GM21717 (cell line): ENCODE data around the gene CYP2C9.
A peak's percentile ranks its signal among the peaks of the same experiment; 100 is the strongest.
"Not testable (repeated sequence)": the region's sequence is repeated elsewhere in the genome, so short reads cannot be mapped to it uniquely, and the experiment has no call there.

Experiments used
- ATAC-seq: cut with Tn5 transposase; IDR thresholded peaks from one replicate; pipeline ENCODE4 v1.9.1; 2021; ENCODE audit warnings: mild to moderate bottlenecking, moderate library complexity; ENCODE audit not compliant: unreplicated experiment

CYP2C9 gene

DNA sequence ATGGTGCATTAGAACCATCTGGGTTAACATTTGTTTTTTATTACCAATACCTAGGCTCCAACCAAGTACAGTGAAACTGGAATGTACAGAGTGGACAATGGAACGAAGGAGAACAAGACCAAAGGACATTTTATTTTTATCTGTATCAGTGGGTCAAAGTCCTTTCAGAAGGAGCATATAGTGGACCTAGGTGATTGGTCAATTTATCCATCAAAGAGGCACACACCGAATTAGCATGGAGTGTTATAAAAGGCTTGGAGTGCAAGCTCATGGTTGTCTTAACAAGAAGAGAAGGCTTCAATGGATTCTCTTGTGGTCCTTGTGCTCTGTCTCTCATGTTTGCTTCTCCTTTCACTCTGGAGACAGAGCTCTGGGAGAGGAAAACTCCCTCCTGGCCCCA lies at the start of gene CYP2C9:
Gene CYP2C9 (plus strand): TSS at position 276 of the 400 bp plus-strand sequence. CDS start 25 bp downstream, at position 301.
- no peak for ATAC-seq

DNA sequence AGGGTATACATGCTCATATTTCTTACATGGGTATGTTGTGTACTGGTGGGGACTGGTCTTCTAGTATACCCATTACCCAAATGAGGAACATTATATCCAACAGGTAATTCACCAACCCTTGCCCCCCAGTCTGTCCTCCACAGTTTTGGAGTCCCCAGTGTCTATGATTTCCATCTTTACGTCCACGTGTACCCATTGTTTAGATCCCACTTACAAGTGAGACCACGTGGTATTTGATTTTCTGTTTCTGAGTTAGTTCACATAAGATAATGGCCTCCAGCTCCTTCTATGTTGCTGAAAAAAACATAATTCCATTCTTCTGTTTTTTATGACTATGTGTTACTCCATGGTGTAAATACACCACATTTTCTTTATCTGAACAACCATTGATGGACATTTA lies 49.3 kb upstream of the CYP2C9 start:
- ATAC-seq, result no peak

DNA sequence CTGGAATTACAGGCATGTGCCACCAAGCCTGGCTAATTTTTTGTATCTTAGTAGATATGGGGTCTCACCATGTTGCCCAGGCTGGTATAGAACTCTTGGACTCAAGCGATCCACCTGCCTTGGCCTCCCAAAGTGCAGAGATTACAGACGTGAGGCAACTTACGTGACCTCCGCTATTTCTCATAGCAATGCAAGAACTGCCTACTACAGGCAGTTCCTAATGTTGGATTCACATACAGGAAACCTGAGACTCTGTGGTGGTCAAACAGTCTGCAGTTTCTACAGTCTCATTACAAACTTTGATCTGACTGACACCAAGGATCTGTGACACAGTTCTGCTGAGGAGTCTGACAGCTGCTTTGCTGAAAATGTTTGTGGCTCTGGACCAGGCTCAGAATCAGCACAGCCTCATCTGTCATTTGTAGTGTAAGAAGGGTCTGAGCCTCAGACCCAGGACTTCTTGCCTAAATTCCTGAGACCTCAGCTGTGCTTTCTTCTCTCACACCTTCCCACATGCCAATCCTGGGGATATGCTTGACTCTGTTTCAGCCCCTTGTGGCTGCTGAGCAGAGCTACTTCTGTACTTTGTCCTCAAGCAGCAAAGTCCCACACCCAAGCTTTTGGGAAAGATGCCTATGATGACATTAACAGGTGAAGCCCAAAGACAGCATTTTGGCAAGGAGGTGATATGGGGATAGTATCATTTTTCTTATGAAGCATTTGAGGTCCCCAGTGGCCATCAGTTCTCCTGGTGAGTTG lies 48.0 kb upstream of the CYP2C9 start:
- ATAC-seq, result no peak

DNA sequence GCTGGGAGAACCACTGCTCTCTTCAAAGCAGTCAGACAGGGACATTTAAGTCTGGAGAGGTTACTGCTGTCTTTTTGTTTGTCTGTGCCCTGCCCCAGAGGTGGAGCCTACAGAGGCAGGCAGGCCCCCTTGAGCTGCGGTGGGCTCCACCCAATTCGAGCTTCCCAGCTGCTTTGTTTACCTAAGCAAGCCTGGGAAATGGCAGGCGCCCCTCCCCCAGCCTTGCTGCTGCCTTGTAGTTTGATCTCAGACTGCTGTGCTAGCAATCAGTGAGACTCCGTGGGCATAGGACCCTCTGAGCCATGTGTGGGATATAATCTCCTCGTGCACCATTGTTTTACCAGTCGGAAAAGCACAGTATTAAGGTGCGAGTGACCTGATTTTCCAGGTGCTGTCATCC lies 40.0 kb upstream of the CYP2C9 start:
- not testable (repeated sequence) for ATAC-seq

DNA sequence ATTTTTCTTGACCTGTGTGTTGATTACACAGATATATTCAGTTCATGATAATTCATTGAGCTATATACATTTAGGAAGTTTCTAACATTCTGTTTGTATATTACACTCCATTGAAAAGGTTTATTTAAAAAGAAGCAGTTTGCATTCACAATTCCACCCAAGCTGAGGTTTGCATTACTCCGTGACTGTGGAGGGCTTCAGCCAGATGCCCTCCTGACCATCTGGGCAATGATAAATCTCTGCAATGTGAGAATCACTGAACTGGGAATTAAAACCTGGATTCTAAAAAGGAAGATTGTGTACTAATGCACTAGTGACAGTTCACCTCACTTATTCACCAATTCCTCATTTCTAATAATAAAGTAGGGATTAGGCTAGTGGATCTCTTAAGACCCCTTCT lies 36.4 kb upstream of the CYP2C9 start:
- no peak for ATAC-seq

DNA sequence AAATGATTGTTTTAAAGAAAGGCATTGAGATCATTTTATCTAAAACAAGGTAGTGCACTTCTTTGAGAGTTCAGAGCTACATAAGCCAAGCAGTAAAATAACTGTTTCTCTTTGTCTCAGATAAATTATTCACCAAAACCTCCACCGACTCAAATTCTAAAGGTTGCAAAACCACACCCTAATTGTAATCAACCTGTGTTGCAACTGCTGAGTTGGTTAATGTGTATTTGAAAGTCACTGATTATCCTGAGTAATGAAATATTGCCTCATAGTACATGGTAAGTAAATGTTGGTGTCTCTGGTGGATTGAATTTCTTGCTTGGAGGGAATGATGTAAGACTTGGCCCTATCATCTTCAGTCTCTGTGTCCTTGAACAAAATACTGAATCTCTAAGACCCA lies 35.9 kb upstream of the CYP2C9 start:
- no peak for ATAC-seq

DNA sequence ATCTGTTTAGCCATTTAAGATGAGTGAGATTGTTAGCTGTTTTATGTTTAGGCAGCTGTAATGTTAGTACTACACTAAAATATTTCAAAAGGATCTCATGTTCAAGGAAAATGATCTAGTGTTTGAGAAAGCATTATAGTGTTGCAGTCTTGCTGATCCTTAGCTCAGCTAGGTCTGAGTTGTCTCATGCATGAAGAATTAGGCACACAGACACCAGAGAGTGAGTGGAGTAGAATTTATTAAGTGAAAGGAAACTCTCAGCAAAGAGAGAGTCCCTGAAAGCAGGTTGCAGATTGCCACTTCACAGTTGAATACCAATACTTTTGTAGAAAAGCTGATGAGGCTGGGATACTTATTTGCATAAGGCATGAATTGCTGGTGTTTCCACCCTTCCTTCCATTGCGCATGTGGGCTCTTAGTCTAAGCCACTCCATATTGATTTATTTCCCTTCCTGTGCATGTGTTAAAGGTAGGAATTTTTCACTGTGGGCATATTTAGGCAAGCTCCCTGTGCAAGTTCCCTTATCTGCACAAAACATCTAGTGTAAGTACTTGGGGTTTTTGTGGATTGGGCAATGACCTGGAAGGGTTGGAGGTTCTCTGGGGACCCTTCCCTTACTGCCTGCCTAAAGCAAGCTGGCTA lies 33.8 kb upstream of the CYP2C9 start:
- not testable (repeated sequence) for ATAC-seq

DNA sequence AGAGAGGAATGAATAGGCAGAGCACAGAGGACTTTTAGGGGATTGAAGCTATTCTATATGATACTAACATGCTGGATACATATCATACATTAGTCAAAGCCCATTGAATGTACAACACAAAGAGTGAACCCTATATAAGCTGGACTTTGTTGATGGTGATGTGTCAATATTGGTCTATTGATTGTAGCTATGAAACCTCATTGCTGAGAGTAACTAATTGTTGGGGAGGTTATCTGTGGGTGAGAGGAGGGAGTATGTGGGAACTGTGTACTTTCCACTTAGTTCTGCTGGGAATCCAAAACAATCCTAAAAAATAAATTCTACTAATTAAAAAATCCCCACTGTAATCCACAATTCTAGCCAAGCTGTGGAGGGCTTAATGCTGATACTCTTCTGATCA lies 22.0 kb upstream of the CYP2C9 start:
- ATAC-seq, result no peak

DNA sequence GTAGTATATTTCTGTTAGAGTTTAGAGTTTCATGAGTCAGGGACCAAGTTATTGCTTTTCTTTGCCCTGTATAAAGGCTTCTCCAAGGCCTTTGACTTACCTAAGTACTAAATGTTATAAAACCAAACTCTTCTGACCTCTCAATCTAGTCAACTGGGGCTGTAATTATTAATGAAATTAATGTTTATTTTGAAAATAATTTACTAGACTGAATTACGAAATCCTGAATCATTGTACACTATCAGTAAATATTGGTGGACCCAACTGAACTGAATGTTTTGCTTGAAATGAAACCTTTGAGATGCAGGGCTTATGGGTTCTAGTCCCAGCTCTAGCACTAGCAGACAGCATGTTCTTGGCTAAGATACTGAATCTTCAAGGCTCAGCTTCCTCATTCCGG lies 1.7 kb upstream of the CYP2C9 start:
- ATAC-seq, result no peak

DNA sequence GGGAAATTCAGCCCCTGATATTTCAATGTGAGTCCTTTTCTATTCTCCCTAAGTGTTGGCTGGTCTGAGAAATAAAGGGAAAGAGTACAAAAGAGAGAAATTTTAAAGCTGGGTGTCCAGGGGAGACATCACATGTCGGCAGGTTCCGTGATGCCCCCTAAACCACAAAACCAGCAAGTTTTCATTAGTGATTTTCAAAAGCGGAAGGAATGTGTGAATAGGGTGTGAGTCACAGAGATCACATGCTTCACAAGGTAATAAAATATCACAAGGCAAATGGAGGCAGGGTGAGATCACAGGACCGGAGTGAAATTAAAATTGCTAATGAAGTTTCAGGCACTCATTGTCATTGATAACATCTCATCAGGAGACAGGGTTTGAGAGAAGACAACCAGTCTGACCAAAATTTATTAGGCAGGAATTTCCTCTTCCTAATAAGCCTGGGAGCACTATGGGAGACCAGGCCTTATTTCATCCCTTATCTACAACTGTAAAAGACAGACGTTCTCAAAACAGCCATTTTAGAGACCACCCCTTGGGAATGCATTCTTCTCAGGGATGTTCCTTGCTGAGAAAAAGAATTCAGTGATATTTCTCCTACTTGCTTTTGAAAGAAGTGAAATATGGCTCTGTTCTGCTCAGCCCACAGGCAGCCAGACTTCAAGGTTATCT lies 5.1 kb downstream of the CYP2C9 start:
- not testable (repeated sequence) for ATAC-seq

DNA sequence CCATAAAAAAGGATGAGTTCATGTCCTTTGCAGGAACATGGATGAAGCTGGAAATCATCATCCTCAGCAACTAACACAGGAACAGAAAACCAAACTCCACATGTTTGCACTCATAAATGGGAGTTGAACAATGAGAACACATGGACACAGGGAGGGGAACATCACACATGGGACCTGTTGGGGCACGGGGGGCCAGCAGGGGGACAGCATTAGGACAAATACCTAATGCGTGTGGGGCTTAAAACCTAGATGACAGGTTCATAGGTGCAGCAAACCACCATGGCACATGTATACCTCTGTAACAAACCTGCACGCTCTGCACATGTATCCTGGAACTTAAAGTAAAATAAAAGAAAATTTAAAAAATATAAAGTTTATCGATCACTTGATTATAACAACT lies 7.7 kb downstream of the CYP2C9 start:
- not testable (repeated sequence) for ATAC-seq

DNA sequence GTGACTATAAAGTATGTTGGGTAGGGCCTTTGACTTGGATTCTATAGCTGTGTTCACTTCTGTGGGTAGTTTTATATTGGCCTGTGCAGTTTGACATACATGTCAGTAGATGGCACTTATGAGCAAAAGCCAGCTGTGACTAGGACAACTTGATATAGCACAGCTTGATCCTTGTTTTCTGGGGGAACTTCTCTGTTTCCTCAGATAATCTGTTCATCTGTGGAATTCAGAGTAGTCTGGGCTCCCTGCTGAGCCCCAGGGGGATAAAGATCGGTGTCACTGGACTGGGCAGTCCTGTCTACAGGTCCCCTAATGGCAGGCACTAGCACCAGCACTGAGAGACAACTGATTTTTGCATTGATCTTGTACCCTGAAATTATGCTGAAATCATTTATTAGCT lies 25.4 kb downstream of the CYP2C9 start:
- peak; percentile 64 for ATAC-seq

DNA sequence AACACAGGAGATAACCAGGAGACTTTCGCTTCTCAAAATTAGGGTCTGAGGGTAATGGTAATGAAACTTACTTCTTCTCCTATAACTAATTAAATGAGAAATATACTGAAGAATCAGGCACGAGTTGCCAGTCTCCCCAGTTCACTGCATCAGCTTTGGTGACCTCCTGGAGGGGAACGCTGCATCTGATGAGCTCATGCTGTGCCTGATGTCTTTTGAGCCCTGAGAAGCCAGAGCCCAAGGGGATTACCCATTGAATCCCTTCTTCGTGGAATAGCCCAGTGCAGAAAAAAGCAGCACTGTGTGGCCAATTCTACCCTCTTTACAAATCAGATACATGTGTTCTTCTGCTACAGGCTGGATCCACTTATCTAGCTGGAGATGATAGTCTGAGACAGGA lies 45.1 kb downstream of the CYP2C9 start:
- no peak for ATAC-seq

DNA sequence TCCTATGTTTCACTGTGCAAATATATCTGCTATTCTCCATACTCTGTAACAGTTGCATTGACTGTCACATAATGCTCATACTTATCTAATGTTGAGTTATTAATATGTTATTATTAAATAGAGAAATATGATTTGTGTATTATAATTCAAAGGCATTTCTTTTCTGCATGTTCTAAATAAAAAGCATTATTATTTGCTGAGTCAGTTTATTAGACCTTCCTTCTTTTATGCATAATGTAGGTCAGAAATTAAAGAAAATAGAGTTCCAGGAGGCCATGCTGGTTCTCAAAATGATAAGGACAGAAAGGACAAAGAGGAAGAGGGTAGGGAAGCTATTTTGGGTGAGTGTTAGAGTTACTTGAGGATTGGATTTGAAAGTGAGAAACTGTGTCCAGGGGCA lies 50.7 kb downstream of the CYP2C9 start:
- ATAC-seq, result no peak

DNA sequence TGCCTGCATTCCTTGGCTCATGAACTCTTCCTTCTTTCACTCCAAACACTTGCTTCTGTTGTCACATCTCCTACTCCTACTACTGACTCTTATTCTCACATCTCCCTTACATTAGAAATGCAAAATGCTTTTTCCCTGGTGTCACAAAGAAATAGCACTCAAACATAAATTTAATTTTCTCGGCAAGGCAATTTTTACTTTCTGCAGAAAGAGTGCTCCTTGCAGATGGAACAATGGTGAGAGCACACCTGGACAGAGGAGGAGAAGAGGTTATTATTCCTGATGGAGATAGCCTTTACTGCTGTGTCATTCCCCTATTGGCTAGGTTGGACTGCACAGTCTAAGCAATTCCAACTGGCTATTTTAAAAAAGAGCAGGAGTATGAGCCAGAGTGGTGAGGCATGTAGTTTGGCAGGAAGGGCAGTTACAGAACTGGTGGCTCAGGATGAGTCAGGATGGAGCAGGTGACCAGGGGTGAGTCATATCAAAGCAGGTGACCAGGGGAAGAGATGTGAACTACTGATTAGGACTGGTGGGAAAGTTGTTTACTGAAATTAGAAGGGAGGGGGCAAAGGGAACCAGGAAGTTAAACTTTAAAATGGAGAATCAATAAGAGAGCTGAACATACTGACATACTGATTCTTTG lies 52.9 kb downstream of the CYP2C9 start:
- no peak for ATAC-seq

DNA sequence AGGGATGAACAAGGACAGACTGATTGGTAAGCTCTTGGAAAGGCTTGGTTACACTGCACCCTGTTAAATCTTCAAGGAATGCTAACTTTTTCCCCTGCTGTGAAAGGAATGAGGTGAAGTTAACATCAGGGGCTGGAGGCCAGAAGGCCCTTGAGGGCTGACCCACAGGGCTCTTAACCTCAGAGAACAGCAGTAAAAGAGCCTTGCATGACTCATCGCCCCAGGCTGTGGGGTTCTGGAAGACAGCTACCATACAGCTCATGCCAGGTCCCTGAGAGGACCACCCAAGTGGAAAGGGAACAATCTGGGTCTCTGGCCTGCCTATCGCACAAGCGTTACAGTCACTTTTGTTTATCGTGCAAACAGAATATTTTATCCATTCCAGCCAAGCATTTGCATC lies 54.4 kb downstream of the CYP2C9 start:
- ATAC-seq, result no peak

DNA sequence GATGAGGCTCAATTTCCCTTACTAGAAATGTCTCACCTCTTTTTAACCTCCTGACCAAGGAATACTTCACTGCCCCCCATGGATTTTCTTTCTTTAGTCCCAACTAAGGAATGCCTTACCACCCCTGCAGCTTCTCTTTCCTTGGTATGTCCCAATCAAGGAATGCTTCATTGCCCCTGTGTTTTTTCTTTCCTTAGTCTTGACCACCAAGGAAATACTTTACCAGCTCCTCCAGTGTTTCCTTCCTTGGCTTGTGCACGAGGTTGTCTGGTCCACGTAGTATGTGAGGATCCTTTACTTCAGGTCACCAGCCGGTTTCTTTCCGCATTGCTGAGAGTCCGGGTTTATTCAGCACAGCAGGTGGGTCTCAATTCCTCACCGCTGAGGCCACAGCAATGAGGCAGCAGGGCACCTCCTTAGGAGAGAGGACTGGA lies 59.3 kb downstream of the CYP2C9 start:
- ATAC-seq, result no peak

DNA sequence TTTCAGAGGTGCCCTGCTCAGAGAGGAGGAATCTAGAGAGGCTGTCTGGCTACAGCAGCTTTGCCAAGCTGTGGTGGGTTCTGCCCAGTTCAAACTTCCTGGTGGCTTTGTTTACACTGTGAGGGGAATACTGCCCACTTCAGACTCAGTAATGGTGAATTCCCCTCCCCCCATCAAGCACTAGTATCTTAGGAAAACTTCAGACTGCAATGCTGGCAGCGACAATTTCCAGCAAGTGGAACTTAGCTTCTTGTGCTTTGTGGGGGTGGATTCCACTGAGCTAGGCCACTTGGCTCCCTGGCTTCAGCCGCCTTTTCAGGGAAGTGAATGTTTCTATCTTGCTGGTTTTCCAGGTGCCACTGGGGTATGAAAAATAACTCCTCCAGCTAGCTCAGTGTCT lies 88.0 kb downstream of the CYP2C9 start:
- no peak for ATAC-seq

DNA sequence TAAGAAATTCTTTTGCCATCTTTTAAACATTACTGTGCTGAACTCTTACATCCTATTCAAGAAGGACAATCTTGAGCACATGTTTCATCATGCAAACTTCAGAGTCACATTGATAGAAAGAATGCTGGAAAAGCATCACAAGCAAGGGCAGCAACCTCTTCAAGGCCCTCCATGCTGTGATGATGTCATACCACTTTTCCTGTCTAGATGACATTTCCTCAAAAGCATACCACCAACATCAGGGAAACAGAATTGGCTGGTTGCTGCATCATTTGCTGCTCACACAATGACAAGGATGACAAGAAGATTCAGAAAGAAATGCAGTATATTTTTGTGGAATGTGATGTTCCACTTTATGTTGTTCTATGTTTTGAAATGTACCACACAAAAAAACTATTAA lies 93.2 kb downstream of the CYP2C9 start:
- ATAC-seq, result no peak

DNA sequence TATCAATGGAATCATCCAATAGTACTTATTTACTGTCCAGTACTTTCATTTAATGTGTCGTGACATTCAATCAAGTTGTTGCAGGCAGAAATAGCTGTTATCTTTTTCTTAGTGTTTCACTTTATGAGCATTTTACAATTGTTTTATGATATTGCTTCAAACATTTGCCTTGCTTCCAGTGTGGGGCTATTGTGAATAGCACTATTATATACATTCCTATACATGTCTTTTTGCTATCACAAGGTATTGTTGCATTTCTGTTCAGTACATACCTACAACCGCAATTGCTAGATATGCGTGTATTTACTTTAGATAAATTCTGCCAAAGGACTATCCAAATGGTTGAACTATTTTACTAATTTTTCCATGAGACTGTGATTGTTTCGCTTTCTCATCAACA lies 95.9 kb downstream of the CYP2C9 start:
- ATAC-seq, result no peak
